Measurements from ENCODE around the gene ZNF827.

Gene ZNF827

GRCh38 chr4:145878501-145879435 lies 59.9 kb downstream of the ZNF827 start:
- no peak for TF ChIP-seq CTCF (IDR thresholded peaks at IDR 0.05)
- Histone ChIP-seq H3K4me3 (ENCODE audit: low read depth in 1 of 2, low read length in 1 of 2) (no peak overlapping the region), H3K4me1 (ENCODE audit: control insufficient read depth in 1 of 2, insufficient read depth in 1 of 2, low read depth in 1 of 2, low read length in 1 of 2) (no peaks in the 10 kb centered on the region), H3K36me3 (no peaks in the 10 kb centered on the region), H3K27me3 (no peaks in the 10 kb centered on the region), H3K27ac (no peak overlapping the region), H3K9me3 (no peaks in the 10 kb centered on the region)

GRCh38 chr4:145876531-145877180 lies 62.0 kb downstream of the ZNF827 start:
- H3K4me1 ChIP-seq (ENCODE audit: control insufficient read depth in 1 of 2, insufficient read depth in 1 of 2, low read depth in 1 of 2, low read length in 1 of 2), result no peaks in the 10 kb centered on the region
- H3K9me3 ChIP-seq, result no peaks in the 10 kb centered on the region
- H3K4me3 ChIP-seq (ENCODE audit: low read depth in 1 of 2, low read length in 1 of 2), result no peak overlapping the region
- no peaks in the 10 kb centered on the region for H3K36me3 ChIP-seq
- no peak for TF ChIP-seq CTCF (IDR thresholded peaks at IDR 0.05)
- no peaks in the 10 kb centered on the region for H3K27me3 ChIP-seq
- H3K27ac ChIP-seq, result no peak overlapping the region

GRCh38 chr4:145873901-145874300 lies 64.7 kb downstream of the ZNF827 start:
- H3K4me1 ChIP-seq (ENCODE audit: control insufficient read depth in 1 of 2, insufficient read depth in 1 of 2, low read depth in 1 of 2, low read length in 1 of 2), result no peaks in the 10 kb centered on the region
- no peak for TF ChIP-seq CTCF (IDR thresholded peaks at IDR 0.05)
- H3K36me3 ChIP-seq, result no peaks in the 10 kb centered on the region
- H3K27me3 ChIP-seq, result no peaks in the 10 kb centered on the region
- no peak overlapping the region for H3K27ac ChIP-seq
- H3K4me3 ChIP-seq (ENCODE audit: low read depth in 1 of 2, low read length in 1 of 2), result no peak overlapping the region
- H3K9me3 ChIP-seq, result no peaks in the 10 kb centered on the region

- Histone ChIP-seq H3K9me3 (no peaks in the 10 kb centered on the region), H3K27ac (no peak overlapping the region), H3K27me3 (no peaks in the 10 kb centered on the region), H3K36me3 (no peaks in the 10 kb centered on the region), H3K4me3 (ENCODE audit: low read depth in 1 of 2, low read length in 1 of 2) (no peak overlapping the region), H3K4me1 (ENCODE audit: control insufficient read depth in 1 of 2, insufficient read depth in 1 of 2, low read depth in 1 of 2, low read length in 1 of 2) (no peaks in the 10 kb centered on the region)
- no peak for TF ChIP-seq CTCF (IDR thresholded peaks at IDR 0.05)
Observed at GRCh38 chr4:145871209-145871608, 67.4 kb downstream of the ZNF827 start.

GRCh38 chr4:145870155-145871020 lies 68.2 kb downstream of the ZNF827 start:
- no peak overlapping the region for H3K27ac ChIP-seq
- no peak for TF ChIP-seq CTCF (IDR thresholded peaks at IDR 0.05)

More at GRCh38 chr4:145870155-145871020, 68.2 kb downstream of the ZNF827 start:
- Histone ChIP-seq H3K27me3 (no peaks in the 10 kb centered on the region), H3K9me3 (no peaks in the 10 kb centered on the region), H3K4me1 (ENCODE audit: control insufficient read depth in 1 of 2, insufficient read depth in 1 of 2, low read depth in 1 of 2, low read length in 1 of 2) (no peaks in the 10 kb centered on the region), H3K4me3 (ENCODE audit: low read depth in 1 of 2, low read length in 1 of 2) (no peak overlapping the region), H3K36me3 (no peaks in the 10 kb centered on the region)
